ENCODE measurements around the gene VTN.

DNA sequence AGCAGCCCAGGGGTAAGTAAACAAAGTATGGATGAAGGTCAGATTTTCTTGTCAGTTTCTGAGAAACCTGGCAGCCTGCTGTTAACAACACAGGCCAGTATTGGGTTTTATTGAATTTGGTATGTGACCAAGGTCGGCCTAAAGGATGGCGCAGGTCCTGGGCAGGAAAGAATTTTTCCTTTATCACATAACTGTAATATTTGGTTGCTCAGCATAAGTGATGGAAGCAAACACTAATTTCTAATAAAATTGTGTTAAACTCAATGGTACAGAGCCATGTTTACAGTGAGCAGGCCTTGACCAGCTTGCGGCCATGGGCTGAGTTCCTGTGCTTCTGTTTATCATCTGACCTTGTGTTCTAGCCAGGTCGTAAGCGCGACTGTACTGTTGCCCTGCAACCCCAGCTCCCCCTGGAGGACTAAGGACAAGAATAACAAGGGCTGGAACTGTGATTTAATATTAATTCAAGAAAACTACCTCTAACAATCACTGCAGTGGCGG, 23.3 kb downstream of the VTN start:
- TF ChIP-seq POLR2A (IDR thresholded peaks at IDR 0.05; ENCODE audit: low read length) (no peak), GATA1 (IDR thresholded peaks at IDR 0.05; ENCODE audit: low read depth, low read length) (no peak)

Data from erythroblast (primary cell).